IPS-NIHi7 (cell line): ENCODE measurements around the gene RAD54L.
"Not testable (repeated sequence)": the region's sequence is repeated elsewhere in the genome, so short reads cannot be mapped to it uniquely, and the experiment has no call there.

ENCODE experiments used
- DNase-seq: peaks from one replicate; pipeline ENCODE4 v3.0.0; 2012; ENCODE audit warnings: mixed read lengths; ENCODE audit errors: extremely low spot score

The RAD54L gene

DNA sequence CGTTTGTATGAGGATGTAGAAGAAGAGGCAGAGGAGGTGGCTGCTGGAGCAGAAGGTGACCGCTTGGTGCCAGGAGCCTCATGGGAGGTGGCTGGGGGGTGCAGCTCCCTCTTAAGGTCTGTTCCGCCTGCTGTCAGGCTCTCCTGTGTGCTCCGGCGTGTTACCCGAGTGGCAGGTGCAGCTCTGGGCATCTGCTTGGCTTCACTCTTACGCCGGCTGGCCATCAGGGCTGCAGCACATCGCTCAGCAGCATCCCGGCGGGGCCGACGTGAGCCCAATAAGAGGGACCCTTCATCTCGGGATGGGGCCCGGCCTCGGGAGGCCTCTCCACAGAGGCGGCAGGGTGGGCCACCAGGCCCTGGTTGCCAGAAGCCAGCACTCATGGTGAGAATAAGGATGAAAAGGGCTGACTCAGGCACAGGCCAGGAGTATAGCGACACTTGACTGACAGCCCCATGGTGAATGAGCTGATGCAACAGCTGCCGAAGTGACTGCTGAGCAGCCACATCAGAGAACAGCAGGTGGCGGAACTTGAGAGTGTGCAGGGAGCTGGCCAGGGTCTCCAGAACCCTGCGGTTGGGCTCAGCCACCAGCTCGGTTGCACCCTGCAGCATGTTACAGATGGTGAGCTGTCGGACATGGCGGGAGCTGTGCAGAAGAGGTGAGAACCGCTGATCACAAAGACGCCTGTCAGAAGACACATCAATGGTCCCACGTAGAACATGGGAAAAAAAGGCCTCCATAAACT is 38.3 kb downstream of the RAD54L start:
- DNase-seq, result no peak

DNA sequence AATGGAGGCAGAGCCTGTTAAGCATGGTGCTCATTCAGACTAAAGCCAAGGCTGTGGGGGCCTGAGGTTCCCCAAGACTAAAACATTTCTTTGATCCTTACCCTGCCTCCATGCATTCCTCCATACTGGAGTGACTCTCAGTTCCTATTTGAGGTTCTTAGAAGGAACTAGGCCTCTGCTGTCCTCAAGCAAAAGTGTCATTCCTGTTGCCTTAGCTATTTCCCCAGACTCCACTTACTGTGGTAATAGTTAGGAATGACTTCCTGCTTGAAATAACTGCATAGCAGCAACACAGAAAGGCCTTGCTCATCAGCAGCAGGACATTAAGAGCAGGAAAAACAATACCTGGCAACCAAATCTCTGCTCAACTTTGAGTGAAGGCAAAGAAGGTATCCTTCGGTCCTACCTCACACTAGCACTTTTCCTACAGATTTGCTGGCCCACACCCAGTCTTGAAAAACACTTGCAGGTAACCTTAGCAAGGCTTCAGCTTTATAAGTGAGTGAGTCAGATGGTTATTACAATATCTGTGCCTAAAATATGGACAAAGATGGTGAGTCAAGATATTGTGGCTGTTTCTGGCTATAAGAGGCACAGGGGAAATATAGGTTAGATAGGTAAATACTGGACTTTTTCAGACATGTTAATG is 41.0 kb downstream of the RAD54L start:
- DNase-seq, result no peak

DNA sequence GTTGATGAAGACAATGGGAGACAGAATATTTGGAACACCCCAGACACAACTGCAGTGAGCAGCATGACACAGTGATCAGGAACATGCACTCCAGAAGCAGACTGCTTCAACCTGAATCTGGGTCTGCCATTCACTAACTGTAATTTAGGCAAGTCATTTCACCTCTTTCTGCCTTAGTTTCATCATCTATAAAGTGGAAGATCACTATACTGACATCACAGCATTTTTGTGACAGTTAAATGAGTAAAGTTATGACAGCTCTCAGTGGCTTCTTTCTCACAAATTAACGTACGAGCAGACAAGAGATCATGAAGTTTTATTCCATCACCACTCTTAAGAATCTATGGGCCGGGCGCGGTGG is 41.6 kb downstream of the RAD54L start:
- no peak for DNase-seq

DNA sequence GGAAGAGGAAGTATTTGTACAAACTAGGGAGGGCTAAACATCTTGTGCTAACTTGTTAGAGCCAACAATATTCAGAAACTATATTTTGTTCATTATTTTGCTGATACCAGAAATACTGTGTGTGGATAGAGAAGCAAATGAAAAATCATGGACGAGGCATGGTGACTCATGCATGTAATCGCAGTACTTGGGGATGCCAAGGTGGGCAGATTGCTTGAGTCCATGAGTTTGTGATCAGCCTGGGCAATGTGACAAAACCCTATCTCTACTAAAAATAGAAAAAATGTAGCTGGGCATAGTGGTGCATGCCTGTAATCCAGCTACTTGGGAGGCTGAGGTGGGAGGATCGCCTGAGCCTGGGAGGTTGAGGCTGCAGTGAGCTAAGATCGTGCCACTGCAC is 42.4 kb downstream of the RAD54L start:
- no peak for DNase-seq

DNA sequence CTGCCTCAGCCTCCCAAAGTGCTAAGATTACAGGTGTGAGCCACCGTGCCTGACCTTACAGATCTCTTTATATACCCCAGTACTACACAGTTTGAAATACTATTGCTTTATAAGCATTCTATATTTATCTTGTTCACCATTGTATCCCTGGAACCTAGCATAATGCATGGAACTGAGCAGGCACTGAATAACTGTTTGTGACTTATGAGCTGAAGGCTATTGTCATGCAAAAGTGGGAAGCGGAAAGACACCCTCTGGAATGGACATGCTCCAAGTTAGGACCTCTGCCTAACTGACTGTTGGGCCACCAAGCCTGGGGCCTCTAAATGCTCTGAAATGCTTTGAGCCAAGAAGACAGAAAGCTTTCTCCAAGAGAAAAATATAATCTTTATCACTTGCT is 47.7 kb downstream of the RAD54L start:
- DNase-seq, result no peak

DNA sequence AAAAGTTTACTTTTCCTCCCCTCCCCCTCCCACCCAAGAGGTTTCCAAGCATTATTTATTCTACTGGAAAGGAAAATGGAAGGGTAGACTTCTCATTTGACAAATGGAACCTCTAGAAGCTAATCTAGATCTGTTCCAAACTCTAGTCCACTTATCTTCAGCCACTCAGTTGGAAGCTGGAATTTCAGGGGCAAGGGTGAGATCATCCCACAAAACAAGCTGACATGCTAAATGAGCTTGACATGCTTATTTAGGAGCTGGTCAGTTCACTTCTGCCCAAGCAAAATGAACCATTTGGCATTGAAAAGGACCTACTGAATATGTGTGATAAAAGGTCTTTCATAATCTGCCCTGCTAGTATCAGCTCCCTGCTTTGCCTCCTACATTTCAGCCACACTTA is 50.8 kb downstream of the RAD54L start:
- no peak for DNase-seq

DNA sequence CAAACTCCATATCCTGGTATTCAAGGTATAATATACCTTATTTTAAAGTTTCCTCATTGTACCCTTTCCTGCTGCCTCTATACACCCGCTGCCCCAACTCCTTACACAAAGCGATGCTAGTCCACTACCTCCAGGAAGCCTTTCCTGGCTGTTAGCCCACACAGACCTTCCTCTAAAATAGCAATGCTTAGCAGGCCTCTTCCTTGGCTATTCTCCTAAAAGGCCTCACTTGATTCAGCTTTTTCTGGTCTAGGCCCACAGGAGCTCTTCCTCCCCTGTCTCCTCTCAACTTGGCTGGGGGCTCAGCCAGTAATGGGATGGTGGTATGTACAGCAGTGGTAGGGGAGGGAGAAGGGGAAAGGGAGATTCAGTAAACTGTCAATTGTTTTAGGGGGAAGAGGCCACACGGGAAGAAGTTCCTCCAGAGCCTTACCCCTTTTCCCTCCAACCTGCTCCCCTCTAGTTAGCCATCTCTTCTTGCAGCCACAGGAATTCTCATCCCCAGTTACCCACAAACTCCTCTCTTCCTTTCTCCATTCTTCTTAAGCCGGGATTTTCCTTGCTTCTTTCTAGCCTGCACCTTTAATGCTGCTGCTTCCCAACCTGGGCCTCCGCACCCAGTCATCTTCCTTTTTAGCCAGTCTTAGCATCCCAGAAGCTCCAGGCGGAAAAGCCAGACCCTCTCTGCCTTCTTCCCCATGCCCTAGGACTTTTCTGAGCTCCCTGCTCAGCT is 53.3 kb downstream of the RAD54L start:
- no peak for DNase-seq

DNA sequence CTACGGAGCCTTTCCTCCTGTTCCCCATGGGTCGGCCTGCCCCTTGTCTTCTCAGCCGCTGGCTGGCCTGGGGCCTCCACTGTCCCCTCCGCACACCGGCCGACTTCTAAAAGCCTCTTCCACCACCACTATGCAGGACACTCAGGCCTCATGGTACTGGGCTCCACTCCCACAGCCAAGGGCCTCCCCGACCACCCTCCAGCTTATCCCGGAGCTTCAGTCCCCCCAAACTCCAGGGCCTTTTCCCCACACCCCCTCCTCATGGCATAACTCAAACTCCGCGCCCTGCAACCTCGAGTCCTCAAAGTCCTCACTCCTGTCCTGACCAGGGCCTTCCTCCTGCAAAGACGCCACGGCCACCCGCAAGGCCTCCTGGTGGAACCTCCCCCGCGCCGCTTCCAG is 53.8 kb downstream of the RAD54L start:
- no peak for DNase-seq

DNA sequence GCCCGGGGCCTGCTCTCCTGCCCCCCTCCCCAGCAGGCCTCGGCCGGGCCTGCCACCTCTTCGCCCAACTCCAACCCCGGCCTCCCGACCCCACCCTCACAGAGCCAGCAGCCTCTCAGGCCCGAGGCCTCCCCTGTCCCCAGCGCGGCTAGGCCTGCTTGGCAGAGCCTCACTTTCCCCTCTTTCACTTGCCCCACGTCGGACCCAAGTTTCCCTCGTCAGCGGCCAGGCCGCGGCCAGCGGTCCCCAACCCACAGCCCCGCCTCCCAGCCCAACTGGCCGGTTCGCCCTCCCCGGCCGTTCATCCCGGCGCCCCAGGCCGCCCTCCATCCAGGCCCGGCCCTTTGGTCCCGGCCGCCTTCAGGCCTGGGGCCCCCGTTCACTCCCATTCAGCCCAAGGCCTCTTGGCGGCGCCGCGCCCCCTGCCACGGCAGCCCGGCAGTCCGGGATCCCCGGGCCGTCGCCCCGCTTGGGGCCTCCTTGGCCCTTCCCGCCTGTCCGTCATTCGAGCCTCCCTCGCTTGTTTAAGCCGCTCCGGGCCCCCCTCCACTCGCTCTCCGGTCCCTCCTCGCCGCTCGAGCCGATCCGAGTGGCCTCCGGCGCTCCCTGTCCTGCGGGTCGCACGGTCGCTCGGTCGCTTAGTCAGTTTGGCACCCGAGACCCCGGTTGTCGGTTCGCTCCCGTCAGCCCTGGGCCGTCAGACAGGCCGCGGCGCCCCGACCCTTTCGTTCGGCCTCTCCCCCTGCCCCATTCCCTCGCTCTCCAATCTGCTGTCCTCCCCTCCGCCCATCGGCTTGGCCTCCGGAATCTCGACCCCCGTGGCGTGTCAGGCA is 54.5 kb downstream of the RAD54L start:
- DNase-seq, result peak; percentile 59

DNA sequence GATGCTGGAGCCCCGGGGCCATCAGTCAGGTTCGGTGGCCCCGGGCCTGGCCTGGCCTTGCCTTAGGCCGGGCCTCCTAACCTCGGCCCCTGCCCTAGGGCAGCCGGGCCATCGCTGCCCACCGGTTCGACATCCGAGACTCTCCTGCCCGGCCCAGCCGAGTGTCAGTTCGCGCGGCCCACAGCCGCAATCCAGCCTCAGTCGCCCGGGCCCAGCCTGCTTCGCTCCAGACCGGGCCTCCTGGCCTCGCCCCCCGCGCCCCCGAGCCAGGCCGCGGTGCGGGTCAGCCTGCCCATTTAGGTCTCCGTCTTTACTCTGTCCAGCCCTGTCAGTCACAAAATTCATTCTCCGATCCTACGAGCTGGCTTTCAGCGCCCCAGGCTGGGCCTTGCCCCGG is 55.1 kb downstream of the RAD54L start:
- DNase-seq, result no peak

DNA sequence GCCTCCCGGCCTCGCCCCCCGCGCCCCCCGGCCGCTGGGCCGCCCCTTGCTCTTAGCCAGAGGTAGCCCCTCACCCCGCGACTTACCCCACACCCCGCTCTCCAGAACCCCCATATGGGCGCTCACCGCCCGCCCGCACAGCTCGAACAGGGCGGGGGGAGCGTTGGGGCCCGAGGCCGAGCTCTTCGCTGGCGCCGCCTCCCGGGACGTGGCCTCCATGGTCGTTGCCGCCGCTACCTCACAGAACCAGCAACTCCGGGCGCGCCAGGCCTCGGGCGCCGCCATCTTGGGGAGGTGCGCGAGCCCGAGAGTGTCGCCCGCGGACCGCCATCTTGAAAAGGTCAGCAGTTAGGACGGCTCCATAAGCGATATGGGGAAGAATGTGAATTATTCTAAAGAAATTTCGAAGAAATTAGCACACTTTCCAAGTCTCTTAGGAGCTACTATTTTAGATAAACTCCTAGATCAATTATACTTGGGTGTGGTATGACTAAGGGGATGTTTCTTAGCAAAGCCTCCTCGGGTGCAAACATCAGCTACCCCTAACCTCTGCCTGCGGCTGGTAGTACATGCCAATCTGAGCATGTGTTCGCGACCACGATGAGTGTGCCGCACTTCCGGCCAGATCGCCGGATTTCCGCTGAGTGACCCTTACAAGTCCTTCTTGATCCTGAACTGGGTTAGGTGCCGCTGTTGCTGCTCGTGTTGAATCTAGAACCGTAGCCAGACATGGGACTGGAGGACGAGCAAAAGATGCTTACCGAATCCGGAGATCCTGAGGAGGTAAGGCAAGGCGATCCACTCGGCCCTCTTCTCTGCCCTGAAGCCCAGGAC is 55.7 kb downstream of the RAD54L start, which contains the start of the genes LRRC41 and UQCRH:
Gene LRRC41, minus strand, starts transcription at position 579 of the 834 bp plus-strand sequence. Its CDS starts 294 bp downstream, at position 285.
Gene UQCRH, plus strand, starts transcription at position 661 of the 834 bp plus-strand sequence. Its CDS starts 69 bp downstream, at position 730.
- peak; percentile 87 for DNase-seq

DNA sequence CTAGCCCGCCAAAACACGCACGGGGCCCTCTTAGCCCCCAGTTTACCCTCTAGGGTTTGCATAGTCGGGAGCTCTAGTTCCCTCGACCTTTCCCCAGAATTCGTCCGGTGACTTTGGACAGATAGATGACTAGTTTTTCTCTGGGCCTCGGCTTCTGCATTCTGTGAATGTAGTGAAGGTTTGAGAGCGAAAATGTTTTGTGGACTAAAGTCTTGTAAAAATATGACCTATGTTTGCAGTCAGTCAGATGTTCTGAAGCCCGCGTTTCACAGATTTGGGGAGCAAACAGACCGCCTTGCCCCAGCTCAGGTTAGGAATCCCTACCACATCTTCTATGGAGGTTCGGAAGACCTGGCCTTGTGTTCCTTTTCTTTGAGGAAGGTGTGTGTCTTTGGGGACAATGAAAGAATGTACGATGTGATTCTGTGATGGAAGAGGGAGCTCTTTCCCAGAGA is 56.3 kb downstream of the RAD54L start:
- no peak for DNase-seq

DNA sequence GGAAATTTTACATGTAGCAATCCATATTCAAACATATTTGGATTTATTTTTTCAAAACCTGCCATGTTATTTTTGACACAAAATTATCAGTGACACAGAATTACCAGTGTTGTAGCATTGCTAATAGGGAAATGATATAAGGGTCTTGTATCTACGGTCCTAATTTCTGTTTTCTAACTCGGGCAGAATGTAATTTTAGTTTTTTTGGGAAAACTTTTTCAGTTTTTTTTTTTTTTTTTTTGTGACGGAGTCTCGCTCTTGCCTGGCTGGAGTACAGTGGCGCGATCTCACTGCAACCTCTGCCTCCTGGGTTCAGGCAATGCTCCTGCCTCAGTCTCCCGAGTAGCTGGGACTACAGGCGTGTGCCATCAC is 58.6 kb downstream of the RAD54L start:
- DNase-seq, result no peak

DNA sequence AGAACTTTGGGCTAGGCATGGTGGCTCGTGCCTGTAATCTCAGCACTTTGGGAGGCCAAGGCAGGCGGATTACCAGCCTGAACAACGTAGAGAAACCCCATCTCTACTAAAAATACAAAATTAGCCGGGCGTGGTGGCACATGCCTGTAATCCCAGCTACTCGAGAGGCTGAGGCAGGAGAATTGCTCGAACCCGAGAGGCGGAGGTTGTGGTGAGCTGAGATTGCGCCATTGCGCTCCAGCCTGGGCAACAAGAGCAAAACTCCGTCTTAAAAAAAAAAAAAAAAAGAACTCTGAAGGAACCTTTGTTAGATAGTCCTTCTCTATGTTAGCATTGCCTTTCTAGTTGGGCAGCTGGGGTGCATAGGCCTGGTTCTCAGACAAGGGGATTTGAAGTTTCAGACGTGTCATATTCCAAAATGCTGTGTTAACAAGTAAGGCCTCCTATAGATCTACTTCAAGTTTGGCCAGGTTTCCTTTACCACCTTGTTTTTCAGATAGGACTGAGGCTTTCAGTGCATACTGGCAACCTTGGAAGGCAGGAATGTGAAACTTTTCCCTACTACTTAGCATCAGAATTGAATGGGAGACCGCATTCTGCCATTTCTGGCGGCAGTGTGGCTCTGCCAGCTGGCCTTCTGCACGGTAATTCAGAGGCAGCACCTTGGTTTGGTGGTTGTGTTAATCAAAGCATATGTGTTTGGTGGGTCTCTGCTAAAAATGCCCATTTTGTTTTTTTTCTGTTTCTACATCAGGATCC is 62.0 kb downstream of the RAD54L start:
- DNase-seq, result no peak

DNA sequence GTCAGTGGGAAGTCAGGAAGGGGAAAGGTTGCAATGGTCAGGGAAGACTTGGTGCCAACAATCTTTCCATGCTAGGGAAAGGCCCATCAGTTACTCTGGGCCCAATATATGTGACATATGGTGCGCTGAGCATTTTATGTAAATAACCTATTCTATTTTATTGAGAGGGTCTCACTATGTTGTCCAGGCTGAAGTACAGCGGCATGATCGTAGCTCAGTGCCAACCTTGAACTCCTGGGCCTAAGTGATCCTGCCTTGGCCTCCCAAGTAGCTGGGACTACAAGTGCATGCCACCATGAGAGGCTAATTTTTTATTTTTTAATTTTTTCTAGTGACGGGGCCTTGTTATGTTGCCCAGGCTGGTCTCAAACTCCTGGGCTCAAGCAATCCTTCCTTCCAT is 62.8 kb downstream of the RAD54L start:
- no peak for DNase-seq

DNA sequence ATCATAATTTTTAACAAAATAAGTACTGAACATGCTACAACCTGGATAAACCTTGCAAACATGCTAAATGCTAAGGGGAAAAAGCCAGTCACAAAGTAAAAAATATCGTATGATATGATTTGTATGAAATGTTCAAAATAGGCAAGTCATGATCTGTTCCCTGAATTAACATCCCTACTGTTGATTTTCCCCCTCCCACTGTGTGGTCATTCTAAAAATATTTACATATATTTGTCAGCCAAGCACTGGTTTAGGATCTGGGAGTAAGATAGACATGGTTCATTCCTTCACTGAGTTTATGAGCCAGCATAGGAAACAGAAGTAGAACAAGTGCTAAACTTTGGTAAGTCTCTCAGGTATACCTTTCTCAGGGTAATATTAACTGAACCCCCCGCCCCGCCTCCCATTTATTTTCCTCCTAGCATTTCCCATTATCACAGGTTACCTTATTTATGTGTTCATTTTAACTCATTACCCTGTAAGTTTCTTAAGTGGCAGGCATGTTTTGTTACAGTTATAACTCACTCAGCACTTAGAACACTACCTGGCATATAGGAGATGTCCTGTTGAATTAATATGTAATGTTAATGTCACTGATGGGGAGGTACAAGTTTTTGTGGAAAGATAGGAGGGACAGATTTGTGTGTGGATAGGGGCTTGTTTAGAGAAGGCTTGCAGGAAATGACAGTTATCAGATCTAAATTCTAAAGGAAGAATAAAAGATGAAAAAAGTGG is 68.3 kb downstream of the RAD54L start:
- DNase-seq, result no peak

DNA sequence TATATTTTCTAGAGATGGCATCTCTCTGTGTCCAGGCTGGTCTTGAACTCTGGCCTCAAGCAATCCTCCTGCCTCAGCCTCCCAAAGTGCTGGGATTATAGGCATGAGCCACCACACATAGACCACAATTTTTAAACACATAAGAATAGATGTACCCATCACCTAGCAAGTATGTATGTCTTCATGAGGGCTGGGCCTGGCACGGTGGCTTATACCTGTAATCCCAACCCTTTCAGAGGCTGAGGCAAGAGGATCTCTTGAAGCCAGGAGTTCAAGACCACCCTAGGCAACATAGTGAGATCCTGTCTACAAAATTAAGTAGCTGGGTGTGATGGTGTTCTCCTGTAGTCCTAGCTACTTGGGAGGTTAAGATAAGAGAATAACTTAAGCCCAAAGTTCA is 69.8 kb downstream of the RAD54L start:
- no peak for DNase-seq

DNA sequence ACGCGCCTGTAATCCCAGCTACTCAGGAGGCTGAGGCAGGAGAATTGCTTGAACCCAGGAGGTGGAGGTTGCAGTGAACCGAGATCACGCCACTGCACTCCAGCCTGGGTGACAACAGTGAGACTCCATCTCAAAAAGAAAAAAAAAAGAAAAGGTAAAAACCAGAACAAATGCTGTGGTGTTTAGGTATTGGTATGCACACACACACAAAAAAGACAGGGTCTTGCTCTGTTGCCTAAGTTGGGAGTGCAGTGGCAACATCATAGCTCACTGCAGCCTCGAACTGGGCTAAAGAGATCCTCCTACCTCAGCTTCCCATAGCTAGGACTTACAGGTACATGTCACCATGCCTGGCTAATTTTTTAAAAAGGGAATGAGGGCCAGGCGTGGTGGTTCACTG is 71.7 kb downstream of the RAD54L start:
- not testable (repeated sequence) for DNase-seq
